Kidney capillary endothelial cell (primary cell): ENCODE measurements around the gene CUBN.

Source experiments
- DNase-seq: peaks from one replicate; pipeline ENCODE4 v3.0.0-alpha.2; 2018; ENCODE audit warnings: low spot score

The CUBN gene

GRCh38 chr10:16787361-16787791 lies 342.2 kb downstream of the CUBN start:
- DNase-seq = no peak

- no peak for DNase-seq
These were observed 349.2 kb downstream of the CUBN start for GRCh38 chr10:16780338-16780880.

GRCh38 chr10:16779384-16779915 lies 350.2 kb downstream of the CUBN start:
- DNase-seq = no peak

- DNase-seq = peak; percentile 88
These were observed 351.9 kb downstream of the CUBN start for GRCh38 chr10:16777473-16778370.

GRCh38 chr10:16776896-16777295 lies 352.7 kb downstream of the CUBN start:
- DNase-seq = peak; percentile 16
